Fibroblast of mammary gland (primary cell): Measurements from ENCODE around the gene ZNF398.
A peak's percentile ranks its signal among the peaks of the same experiment; 100 is the strongest.

Source experiments
- DNase-seq: peaks from one replicate; pipeline ENCODE4 v3.0.0-alpha.2; 2010; ENCODE audit warnings: low read depth
- H3K4me3 ChIP-seq: 2 replicates; pipeline ENCODE4 v1.5.1; 2011; ENCODE audit warnings: low read depth, mild to moderate bottlenecking, low read length, moderate library complexity; ENCODE audit not compliant: control insufficient read depth
- CTCF ChIP-seq: conservative IDR thresholded peaks from 2 replicates; pipeline ENCODE4 v1.5.1; 2011; ENCODE audit warnings: low read depth, low read length, inconsistent platforms; ENCODE audit not compliant: control insufficient read depth, insufficient read depth

Gene ZNF398

GRCh38 chr7:149202831-149203231, 55.6 kb downstream of the ZNF398 start:
- TF ChIP-seq CTCF, result no peak
- no peak overlapping the region for H3K4me3 ChIP-seq
- peak; percentile 28 for DNase-seq

GRCh38 chr7:149205690-149206381, 58.6 kb downstream of the ZNF398 start:
- no peak overlapping the region for H3K4me3 ChIP-seq
- TF ChIP-seq CTCF, result no peak
- no peak for DNase-seq

DNA sequence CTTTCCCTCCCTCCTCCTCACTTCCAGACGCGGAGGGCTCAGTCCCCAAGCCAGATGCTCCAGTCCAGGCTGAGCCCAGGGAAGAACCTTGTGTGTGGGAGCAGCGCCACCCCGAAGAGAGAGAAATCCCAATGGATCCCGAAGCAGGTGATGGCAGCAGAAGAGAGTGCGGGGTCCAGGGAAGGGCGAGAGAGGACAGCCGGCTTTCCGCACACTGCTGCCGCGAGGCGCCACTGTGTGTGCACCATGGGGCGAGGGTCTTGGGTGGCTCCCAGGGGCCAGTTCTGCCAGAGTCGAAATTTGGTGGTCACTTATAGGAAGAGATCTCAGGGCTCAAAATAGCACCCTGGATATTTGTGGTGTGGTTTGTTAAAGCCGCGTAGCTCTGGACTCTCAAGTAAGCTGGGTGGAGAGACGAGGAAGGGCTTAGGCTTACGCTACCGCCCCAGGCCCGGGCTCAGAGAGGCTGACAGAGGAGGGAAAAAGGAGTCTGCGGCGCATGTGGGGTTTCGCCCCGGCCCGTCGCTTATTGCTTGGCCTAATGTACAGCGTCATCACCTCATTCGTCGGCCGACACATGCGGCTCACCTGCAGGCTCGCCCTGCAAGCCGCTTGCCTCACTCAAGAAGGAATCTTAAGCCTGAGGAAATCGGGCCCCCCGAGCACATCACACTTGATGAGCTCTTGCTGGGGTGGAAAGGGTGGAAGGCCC, 60.2 kb downstream of the ZNF398 start:
- no peak overlapping the region for H3K4me3 ChIP-seq
- no peak for TF ChIP-seq CTCF
- DNase-seq, result no peak

- peak; percentile 81 for DNase-seq
- peak; percentile 85 for TF ChIP-seq CTCF
Observed at GRCh38 chr7:149209518-149210269, 62.4 kb downstream of the ZNF398 start.

DNA sequence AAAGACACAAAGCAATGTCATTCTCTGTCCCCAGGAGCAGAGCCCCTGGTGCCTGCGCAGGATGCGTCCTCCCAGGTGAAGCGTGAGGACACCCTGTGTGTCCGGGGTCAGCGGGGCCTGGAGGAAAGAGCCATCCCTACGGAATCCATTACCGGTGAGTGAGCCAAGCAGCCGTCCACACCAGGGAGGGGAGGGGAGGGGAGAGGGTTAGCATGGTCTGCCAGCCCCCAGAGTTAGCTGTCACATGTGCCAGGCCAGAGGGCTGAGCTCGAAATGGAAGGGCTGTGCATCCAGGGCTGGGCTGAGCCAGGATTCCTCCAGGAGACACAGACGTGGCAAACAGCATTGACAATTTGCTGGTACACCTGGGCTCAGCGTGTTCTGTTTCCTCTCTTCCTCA, 63.3 kb downstream of the ZNF398 start:
- no peak for TF ChIP-seq CTCF
- H3K4me3 ChIP-seq, result no peak overlapping the region
- no peak for DNase-seq

More at GRCh38 chr7:149209518-149210269, 62.4 kb downstream of the ZNF398 start:
- H3K4me3 ChIP-seq, result no peak overlapping the region

GRCh38 chr7:149214020-149214720, 66.9 kb downstream of the ZNF398 start:
- DNase-seq, result no peak
- TF ChIP-seq CTCF, result no peak
- H3K4me3 ChIP-seq, result no peak overlapping the region
